GM12878 (cell line): ENCODE data around the gene DESI1. TPM values are rescaled to one million over a fixed set of nuclear protein-coding genes. Genes with fewer than 3 reads are reported as not detected.
A peak's percentile ranks its signal among the peaks of the same experiment; 100 is the strongest.

Experiments used
- ATAC-seq: fragments of 200-7000 bp; cut with Tn5 transposase; 3 replicates; pipeline ENCODE4 v1.9.1; 2020; ENCODE audit warnings: mild to moderate bottlenecking, moderate library complexity
- BruUV-seq: library from RNA; stranded (reverse); fragments of 400-500 nt; replicated peaks from 2 replicates; lab custom pipeline; 2021; lab: Mats Ljungman, UMichigan
- CTCF ChIA-PET: fragments of 300-600 bp; sonication (Branson Sonifier 250); formaldehyde crosslinking; extraction: SDS; loops from one replicate; lab custom pipeline; 2021; ENCODE audit warnings: inconsistent platforms; lab: Yijun Ruan, JAX
- POLR2A ChIA-PET: fragments of 350-600 bp; formaldehyde crosslinking; extraction: SDS; loops from one replicate; lab custom pipeline; 2021; ENCODE audit warnings: inconsistent platforms; lab: Charles Lee
- RAD21 ChIA-PET: fragments of 300-600 bp; sonication (Branson Sonifier 250); formaldehyde crosslinking; loops from one replicate; lab custom pipeline; 2023; ENCODE audit warnings: antibody characterized with exemption; ENCODE audit not compliant: unreplicated experiment; lab: Charles Lee
- SMC1A ChIA-PET: fragments of 300-600 bp; sonication (Branson Sonifier 250); formaldehyde crosslinking; loops from one replicate; lab custom pipeline; 2023; ENCODE audit not compliant: unreplicated experiment, uncharacterized antibody; lab: Charles Lee
- DNase-seq: peaks from one replicate; pipeline ENCODE4 v3.0.0-alpha.2; 2011; ENCODE audit warnings: low read depth, low spot score
- FAIRE-seq: peaks from 3 replicates; lab custom pipeline; 2011; peaks lifted over from hg19 to GRCh38; lab: Jason Lieb, UNC
- H2AFZ ChIP-seq: 2 replicates; pipeline ENCODE4 v1.6.0; 2011; ENCODE audit warnings: low read depth, low read length, control low read depth; ENCODE audit not compliant: control insufficient read depth
- H3K27ac ChIP-seq: 2 replicates; pipeline ENCODE4 v1.5.1; 2011; ENCODE audit warnings: control low read depth; ENCODE audit not compliant: control insufficient read depth, insufficient read depth
- H3K27me3 ChIP-seq, 2 experiments: replicated peaks in 1 of 2; 2 replicates each; pipeline versions ENCODE4 v1.6.0 to v1.6.1; 2011; ENCODE audit warnings: low read length in 1 of 2; ENCODE audit not compliant: control insufficient read depth in 2 of 2, insufficient read depth in 2 of 2
- H3K36me3 ChIP-seq, 2 experiments: 2 replicates each; pipeline ENCODE4 v1.5.1; 2011; ENCODE audit warnings: low read length in 1 of 2; ENCODE audit not compliant: control insufficient read depth in 2 of 2, insufficient read depth in 2 of 2
- H3K4me1 ChIP-seq: 2 replicates; pipeline ENCODE4 v1.6.1; 2011; ENCODE audit warnings: mild to moderate bottlenecking, low read length, moderate library complexity, mixed read lengths; ENCODE audit not compliant: control insufficient read depth, insufficient read depth
- H3K4me2 ChIP-seq: 2 replicates; pipeline ENCODE4 v1.6.0; 2011; ENCODE audit warnings: control low read depth; ENCODE audit not compliant: control insufficient read depth, insufficient read depth
- H3K4me3 ChIP-seq: fragments of 200-600 bp; sonication (generic); 2 replicates; pipeline ENCODE4 v1.5.1; 2016
- H3K79me2 ChIP-seq: 2 replicates; pipeline ENCODE4 v1.6.0; 2011; ENCODE audit warnings: low read length; ENCODE audit not compliant: control insufficient read depth, insufficient read depth
- H3K9ac ChIP-seq: 2 replicates; pipeline ENCODE4 v1.8.0; 2011; ENCODE audit warnings: low read length, control low read depth, mixed read lengths; ENCODE audit not compliant: control insufficient read depth, insufficient read depth
- H3K9me3 ChIP-seq: replicated peaks from 3 replicates; pipeline ENCODE4 v1.5.1; 2011; ENCODE audit warnings: mild to moderate bottlenecking, low read length; ENCODE audit not compliant: control insufficient read depth, insufficient read depth
- H4K20me1 ChIP-seq: 2 replicates; pipeline ENCODE4 v1.6.0; 2011; ENCODE audit not compliant: control insufficient read depth, insufficient read depth
- CBX3 ChIP-seq: fragments of 200-600 bp; sonication (generic); IDR thresholded peaks from 2 replicates; pipeline ENCODE4 v1.6.1; 2016; ENCODE audit warnings: low read depth, borderline replicate concordance
- GABPA ChIP-seq: IDR thresholded peaks from 2 replicates; pipeline ENCODE4 v1.6.1; 2014; ENCODE audit warnings: antibody characterized with exemption, low read depth, mild to moderate bottlenecking, inconsistent platforms
- NFYA ChIP-seq: IDR thresholded peaks from 2 replicates; pipeline ENCODE4 v1.6.1; 2011; ENCODE audit warnings: low read depth, mild to moderate bottlenecking, low read length, improper control_type of control experiment, borderline replicate concordance
- POU2F2 ChIP-seq: IDR thresholded peaks from 3 replicates; pipeline ENCODE4 v1.6.1; 2011; ENCODE audit warnings: low read depth, mild to moderate bottlenecking, low read length, borderline replicate concordance
- PRDM15 ChIP-seq: fragments of 450-650 bp; formaldehyde crosslinking; IDR thresholded peaks from 2 replicates; pipeline ENCODE4 v1.4.0; 2020; ENCODE audit warnings: mild to moderate bottlenecking, moderate library complexity
- ZBTB33 ChIP-seq: fragments of 450-650 bp; IDR thresholded peaks from 2 replicates; pipeline ENCODE4 v1.6.1; 2017; ENCODE audit warnings: mild to moderate bottlenecking
- WGBS: methylation state at CpG from one replicate; pipeline ENCODE4 v1.1.6; 2016; ENCODE audit warnings: low lambda C conversion rate; ENCODE audit not compliant: insufficient replicate concordance, insufficient coverage; ENCODE audit errors: missing lambda C conversion rate; 5-methylcytosine and 5-hydroxymethylcytosine counted together
- in situ Hi-C: fragments of 300-500 bp; cut with MboI; formaldehyde crosslinking; loops from 9 replicates; pipeline ENCODE4 v1.14.3; 2018; ENCODE audit warnings: mixed read lengths
- intact Hi-C: fragments of 100-400 bp; cut with micrococcal nuclease; formaldehyde crosslinking; loops from one replicate; pipeline ENCODE4 v1.14.2; 2022; ENCODE audit not compliant: unreplicated experiment
- polyA plus RNA-seq, 11 experiments: library from polyadenylated mRNA; depleted of rRNA in 4 of 11; unstranded in 6 of 11; stranded (reverse) in 5 of 11; fragments of >200 nt; fragmentation: Nextera tagmentation in 4 of 11; fragmentation: Illumina TruSeq in 1 of 11; extraction: Ambion mirVana in 4 of 11; extraction: Trizol in 1 of 11; gene quantifications; 1 replicate in 1 of 11; 2 replicates in 10 of 11; pipeline versions ENCODE4 v1.2.1 to v1.2.3, GENCODE V29; 2011 to 2016; ENCODE audit warnings: inconsistent platforms in 2 of 11, missing spikeins in 2 of 11, low read depth in 1 of 11
- total RNA-seq, 4 experiments: library from RNA; depleted of rRNA in 3 of 4; stranded (reverse); fragments of >200 nt in 3 of 4; fragmentation: Illumina TruSeq in 1 of 4; extraction: Trizol in 1 of 4; gene quantifications; 2 replicates each; pipeline versions ENCODE4 v1.2.1 to v1.2.3, GENCODE V29; 2013 to 2021

Gene DESI1
- total and polyA plus RNA-seq, 10 of the 15 experiments (the other 5 are each of a cell fraction or from before 2014, with no cell fraction given): 8.0 to 76.8 (median 40.6) TPM

- H3K27me3 ChIP-seq: no peaks in the 10 kb centered on the region
- POLR2A ChIA-PET: interaction anchor here (0.6 to 3.3 kb wide), 3 partner anchors 17 to 36 kb away, joined by 3 to 74 read pairs (median 3); partner anchors contain the start of genes DESI1 and XRCC6
- no peak overlapping the region for H2AFZ ChIP-seq
- peaks cover 3% of the 10 kb centered on the region for H3K79me2 ChIP-seq
- no peak for FAIRE-seq
- H3K4me1 ChIP-seq: peaks cover 3% of the 10 kb centered on the region; the same call in 1 of the 2 replicates
- no peak overlapping the region for H3K4me3 ChIP-seq
- CTCF ChIA-PET: interaction anchor here (0.9 to 4.9 kb wide), 3 partner anchors 11 to 184 kb away, joined by 3 to 29 read pairs (median 3); partner anchors contain the start of gene POLR3H
- in situ Hi-C loops: no loop called here
- SMC1A ChIA-PET: interaction anchor here (0.6 kb wide), 1 partner anchor 20 kb away, joined by 3 read pairs; no protein-coding TSS in a partner anchor
- no peak for DNase-seq
- no TSS peak for BruUV-seq
- H3K36me3 ChIP-seq: no peaks in the 10 kb centered on the region
- H4K20me1 ChIP-seq: no peaks in the 10 kb centered on the region
- no peak overlapping the region for H3K27ac ChIP-seq
- no peak for TF ChIP-seq POU2F2
- TF ChIP-seq ZBTB33: peak; percentile 48; the same call in 1 of the 2 replicates
- intact Hi-C loops: no loop called here
- H3K4me2 ChIP-seq: no peak overlapping the region
- no peak overlapping the region for H3K9ac ChIP-seq
- no peaks in the 10 kb centered on the region for H3K9me3 ChIP-seq
- WGBS: 95% methylated on average over 6 of the region's 7 CpGs
- RAD21 ChIA-PET: no interaction called here
- ATAC-seq: no peak
These were observed 33.5 kb downstream of the DESI1 start for GRCh38 chr22:41587347-41587723.

- in situ Hi-C loops: no loop called here
- Histone ChIP-seq H3K9me3 (no peaks in the 10 kb centered on the region), H3K36me3 (no peaks in the 10 kb centered on the region)
- no peak for FAIRE-seq
- TF ChIP-seq NFYA (no peak), CBX3 (no peak), GABPA (no peak), PRDM15 (no peak)
- TF ChIP-seq, all 136 proteins: peak for 0
- CTCF ChIA-PET: no interaction called here
- RAD21 ChIA-PET: no interaction called here
- H3K79me2 ChIP-seq: peaks cover 3% of the 10 kb centered on the region
- H3K9ac ChIP-seq: no peak overlapping the region
- H2AFZ ChIP-seq: no peak overlapping the region
- H3K27me3 ChIP-seq: no peaks in the 10 kb centered on the region
- ATAC-seq (no peak), DNase-seq (no peak)
- H4K20me1 ChIP-seq: no peaks in the 10 kb centered on the region
- WGBS: 87% methylated on average over 7 of the region's 7 CpGs
- POLR2A ChIA-PET: interaction anchor here (0.7 kb wide), 1 partner anchor 32 kb away, joined by 3 read pairs; no protein-coding TSS in a partner anchor
- peaks cover 3% of the 10 kb centered on the region; the same call in 1 of the 2 replicates for H3K4me1 ChIP-seq
- intact Hi-C loops: no loop called here
- H3K4me3 ChIP-seq: no peak overlapping the region
- SMC1A ChIA-PET: no interaction called here
- no peak overlapping the region for H3K27ac ChIP-seq
- no peak overlapping the region for H3K4me2 ChIP-seq
- BruUV-seq: no TSS peak
These were observed 34.9 kb downstream of the DESI1 start for GRCh38 chr22:41585898-41586297.
